IMR-90 (cell line): ENCODE measurements around the gene DNAJB8. TPM values are rescaled to one million over a fixed set of nuclear protein-coding genes. Genes with fewer than 3 reads are reported as not detected.
A peak's percentile ranks its signal among the peaks of the same experiment; 100 is the strongest.

Experiments
- ATAC-seq: fragments of 200-7000 bp; cut with Tn5 transposase; 2 replicates; pipeline ENCODE4 v1.9.1; 2020; ENCODE audit warnings: low read depth, mild to moderate bottlenecking, moderate library complexity
- BruUV-seq: library from RNA; stranded (reverse); fragments of 400-500 nt; replicated peaks from 2 replicates; lab custom pipeline; 2021; lab: Mats Ljungman, UMichigan
- CTCF ChIA-PET: fragments of 300-600 bp; formaldehyde crosslinking; extraction: SDS; loops from one replicate; lab custom pipeline; 2021; ENCODE audit warnings: antibody characterized with exemption; lab: Yijun Ruan, JAX
- POLR2A ChIA-PET: fragments of 300-600 bp; sonication (Branson Sonifier 250); formaldehyde crosslinking; loops from one replicate; lab custom pipeline; 2022; ENCODE audit warnings: antibody characterized with exemption; ENCODE audit not compliant: unreplicated experiment; lab: Charles Lee
- DNase-seq: peaks from one replicate; pipeline ENCODE4 v3.0.0; 2013
- H2AFZ ChIP-seq: replicated peaks from 2 replicates; pipeline ENCODE3; 2013; ENCODE audit warnings: low read length, mild to moderate bottlenecking; ENCODE audit not compliant: poor library complexity
- H2AK5ac ChIP-seq: 2 replicates; pipeline ENCODE4 v1.6.1; 2013; ENCODE audit warnings: low read depth, low read length, inconsistent platforms
- H2AK9ac ChIP-seq: replicated peaks from 2 replicates; pipeline ENCODE3; 2013; ENCODE audit warnings: mild to moderate bottlenecking, low read depth, low read length, moderate library complexity; ENCODE audit not compliant: poor library complexity
- H2BK120ac ChIP-seq: 2 replicates; pipeline ENCODE4 v1.6.1; 2013; ENCODE audit warnings: low read depth, low read length, inconsistent platforms
- H2BK15ac ChIP-seq: 3 replicates; pipeline ENCODE4 v1.6.1; 2013; ENCODE audit warnings: low read depth, low read length, inconsistent platforms
- H2BK20ac ChIP-seq: 2 replicates; pipeline ENCODE4 v1.6.1; 2013; ENCODE audit warnings: low read depth, mild to moderate bottlenecking, inconsistent platforms, low read length, moderate library complexity
- H2BK5ac ChIP-seq: 2 replicates; pipeline ENCODE4 v1.6.1; 2013; ENCODE audit warnings: mild to moderate bottlenecking, low read depth, low read length, inconsistent platforms; ENCODE audit not compliant: poor library complexity, severe bottlenecking
- H3K14ac ChIP-seq: replicated peaks from 2 replicates; pipeline ENCODE4 v1.6.1; 2013; ENCODE audit warnings: low read depth, low read length, inconsistent platforms
- H3K18ac ChIP-seq: 2 replicates; pipeline ENCODE4 v1.6.1; 2013; ENCODE audit warnings: low read depth, low read length, control low read depth
- H3K23ac ChIP-seq: 2 replicates; pipeline ENCODE4 v1.6.1; 2013; ENCODE audit warnings: low read depth, low read length, inconsistent platforms
- H3K27ac ChIP-seq: 2 replicates; pipeline ENCODE4 v1.5.1; 2013; ENCODE audit warnings: mild to moderate bottlenecking, control low read depth, low read length; ENCODE audit not compliant: insufficient read depth
- H3K27me3 ChIP-seq: 2 replicates; pipeline ENCODE4 v1.6.1; 2013; ENCODE audit warnings: low read length; ENCODE audit not compliant: control insufficient read depth, insufficient read depth
- H3K36me3 ChIP-seq: 2 replicates; pipeline ENCODE4 v1.6.1; 2013; ENCODE audit warnings: low read length, mixed read lengths; ENCODE audit not compliant: control insufficient read depth, insufficient read depth
- H3K4ac ChIP-seq: 2 replicates; pipeline ENCODE4 v1.6.1; 2013; ENCODE audit warnings: low read depth, low read length, inconsistent platforms
- H3K4me1 ChIP-seq: 2 replicates; pipeline ENCODE4 v1.6.1; 2013; ENCODE audit warnings: low read length, mixed read lengths; ENCODE audit not compliant: control insufficient read depth, insufficient read depth
- H3K4me2 ChIP-seq: 2 replicates; pipeline ENCODE4 v1.6.1; 2013; ENCODE audit warnings: low read depth, mild to moderate bottlenecking, control low read depth, low read length, moderate library complexity
- H3K4me3 ChIP-seq: 2 replicates; pipeline ENCODE4 v1.5.1; 2013; ENCODE audit warnings: low read depth, mild to moderate bottlenecking, control low read depth, low read length, moderate library complexity; ENCODE audit not compliant: insufficient read depth
- H3K56ac ChIP-seq: 2 replicates; pipeline ENCODE4 v1.6.1; 2013; ENCODE audit warnings: low read length, inconsistent platforms; ENCODE audit not compliant: insufficient read depth; ENCODE audit errors: extremely low read depth
- H3K79me1 ChIP-seq, 2 experiments: 2 replicates each; pipeline ENCODE4 v1.6.1; 2013; ENCODE audit warnings: low read length in 2 of 2, inconsistent platforms in 1 of 2, low read depth in 1 of 2
- H3K9ac ChIP-seq: 2 replicates; pipeline ENCODE4 v1.6.1; 2013; ENCODE audit warnings: low read depth, low read length, control low read depth
- H3K9me1 ChIP-seq: 2 replicates; pipeline ENCODE4 v1.6.1; 2013; ENCODE audit warnings: low read length, inconsistent platforms; ENCODE audit not compliant: insufficient read depth
- H3K9me3 ChIP-seq: 2 replicates; pipeline ENCODE4 v1.6.1; 2013; ENCODE audit warnings: low read length; ENCODE audit not compliant: control insufficient read depth, insufficient read depth
- H4K20me1 ChIP-seq: 2 replicates; pipeline ENCODE4 v1.6.1; 2013; ENCODE audit warnings: low read length, inconsistent platforms; ENCODE audit not compliant: insufficient read depth
- H4K5ac ChIP-seq: 2 replicates; pipeline ENCODE4 v1.6.1; 2013; ENCODE audit warnings: mild to moderate bottlenecking, low read depth, low read length, control low read depth
- H4K8ac ChIP-seq, 2 experiments: 2 replicates each; pipeline ENCODE4 v1.6.1; 2013; ENCODE audit warnings: low read depth in 2 of 2, low read length in 2 of 2, control low read depth in 1 of 2, inconsistent platforms in 1 of 2
- H4K91ac ChIP-seq: 2 replicates; pipeline ENCODE4 v1.6.1; 2013; ENCODE audit warnings: low read depth, low read length, inconsistent platforms; ENCODE audit not compliant: insufficient read depth
- BHLHE40 ChIP-seq: fragments of 150-350 bp; IDR thresholded peaks from 2 replicates; pipeline ENCODE4 v1.6.1; 2016; ENCODE audit warnings: mild to moderate bottlenecking, low read depth, low read length
- CHD1 ChIP-seq: IDR thresholded peaks from 2 replicates; pipeline ENCODE4 v1.6.1; 2012; ENCODE audit warnings: low read depth, low read length, improper control_type of control experiment
- CTCF ChIP-seq: conservative IDR thresholded peaks from 2 replicates; pipeline ENCODE4 v1.5.1; 2012; ENCODE audit warnings: mild to moderate bottlenecking, low read depth, low read length, improper control_type of control experiment
- FOS ChIP-seq: fragments of 150-350 bp; IDR thresholded peaks from 2 replicates; pipeline ENCODE4 v1.6.1; 2016; ENCODE audit warnings: low read depth, low read length
- MAFK ChIP-seq: IDR thresholded peaks from 2 replicates; pipeline ENCODE4 v1.6.1; 2012; ENCODE audit warnings: low read depth, low read length, improper control_type of control experiment
- MAZ ChIP-seq: IDR thresholded peaks from 2 replicates; pipeline ENCODE4 v1.6.1; 2012; ENCODE audit warnings: low read depth, mild to moderate bottlenecking, low read length, improper control_type of control experiment, moderate library complexity, borderline replicate concordance
- MXI1 ChIP-seq: IDR thresholded peaks from 2 replicates; pipeline ENCODE4 v1.6.1; 2012; ENCODE audit warnings: low read depth, mild to moderate bottlenecking, low read length, moderate library complexity, borderline replicate concordance
- NFE2L2 ChIP-seq: fragments of 150-350 bp; IDR thresholded peaks from 2 replicates; pipeline ENCODE4 v1.6.1; 2016; ENCODE audit warnings: low read depth, mild to moderate bottlenecking, low read length
- POLR2A ChIP-seq: IDR thresholded peaks from 2 replicates; pipeline ENCODE4 v1.6.1; 2012; ENCODE audit warnings: mild to moderate bottlenecking, low read depth, low read length
- RAD21 ChIP-seq: IDR thresholded peaks from 2 replicates; pipeline ENCODE4 v1.6.1; 2012; ENCODE audit warnings: low read length, improper control_type of control experiment
- RCOR1 ChIP-seq: IDR thresholded peaks from 2 replicates; pipeline ENCODE4 v1.6.1; 2012; ENCODE audit warnings: mild to moderate bottlenecking, low read length, improper control_type of control experiment; ENCODE audit not compliant: insufficient replicate concordance
- RFX5 ChIP-seq: IDR thresholded peaks from 2 replicates; pipeline ENCODE4 v1.8.0; 2012; ENCODE audit warnings: low read depth, mild to moderate bottlenecking, low read length, moderate library complexity
- SMC3 ChIP-seq: fragments of 150-350 bp; IDR thresholded peaks from 2 replicates; pipeline ENCODE4 v1.6.1; 2016; ENCODE audit warnings: low read depth, mild to moderate bottlenecking, antibody characterized with exemption, low read length, moderate library complexity
- WGBS, 2 experiments: methylation state at CpG; one replicate each; pipeline versions ENCODE4 v1.1.5 to v1.1.7; 2013; ENCODE audit warnings: missing lambda C conversion rate in 2 of 2; ENCODE audit not compliant: insufficient read length in 1 of 2; ENCODE audit errors: extremely low coverage in 2 of 2; 5-methylcytosine and 5-hydroxymethylcytosine counted together
- dilution Hi-C: fragments of 300-500 bp; cut with HindIII; formaldehyde crosslinking; loops from one replicate; pipeline ENCODE4 v1.14.3; 2018; ENCODE audit warnings: low sequenced_read_pairs; ENCODE audit not compliant: unreplicated experiment
- in situ Hi-C: fragments of 300-500 bp; cut with MboI; formaldehyde crosslinking; loops from 3 replicates; pipeline ENCODE4 v1.14.3; 2019; ENCODE audit warnings: low sequenced_read_pairs, inconsistent platforms, mixed read lengths
- intact Hi-C: fragments of 100-400 bp; cut with micrococcal nuclease; formaldehyde crosslinking; loops from 2 replicates; pipeline ENCODE4 v1.10.0; 2022
- polyA plus RNA-seq, 3 experiments: library from polyadenylated mRNA; depleted of rRNA; stranded (reverse); fragments of >200 nt; gene quantifications; 2 replicates each; pipeline ENCODE4 v1.2.3, GENCODE V29; 2012; ENCODE audit warnings: low replicate concordance in 1 of 3
- total RNA-seq: library from RNA; depleted of rRNA; stranded (reverse); fragments of >200 nt; gene quantifications from 2 replicates; pipeline ENCODE4 v1.2.3, GENCODE V29; 2012

DNAJB8 gene
- total and polyA plus RNA-seq, 2 of the 4 experiments (the other 2 are of a cell fraction), result not detected

DNA sequence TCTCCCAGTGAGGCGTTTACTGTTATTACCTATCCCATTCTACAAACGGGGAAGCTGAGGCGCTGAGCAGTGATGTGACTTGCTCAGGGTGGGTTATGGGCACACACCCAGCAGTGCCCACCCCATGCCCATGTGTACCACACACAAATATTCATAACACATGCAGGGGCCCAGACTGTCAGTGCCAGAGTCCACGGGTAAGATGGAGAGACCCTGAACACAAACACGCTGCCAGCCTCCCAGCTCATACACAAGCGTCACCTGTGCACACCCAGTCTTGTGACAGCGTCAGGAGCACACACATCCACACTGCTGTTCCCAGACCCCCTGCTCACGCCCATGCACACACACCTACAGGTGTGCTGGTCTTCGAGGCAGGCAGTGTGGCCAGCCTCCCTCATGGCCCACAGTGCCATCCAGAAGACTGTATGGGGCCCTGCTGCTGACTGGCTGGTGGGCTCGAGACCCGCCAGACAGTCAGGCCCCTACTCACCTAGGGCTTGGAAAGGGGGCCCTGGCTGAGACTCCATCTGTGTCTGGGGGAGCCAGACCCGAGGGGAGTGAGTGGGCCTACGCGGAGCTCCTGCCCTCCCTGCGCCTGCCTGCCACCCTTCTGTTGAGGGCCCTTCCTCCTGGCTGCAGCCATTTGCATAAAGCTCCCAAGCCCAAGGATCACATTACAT lies 39.4 kb downstream of the DNAJB8 start (continued):
- TF ChIP-seq RFX5, result no peak

- Histone ChIP-seq H2AK9ac (peak overlapping the region; percentile 85), H4K5ac (no peak overlapping the region), H3K9me1 (no peaks in the 10 kb centered on the region), H3K4me2 (peak overlapping the region; percentile 95), H3K9me3 (no peaks in the 10 kb centered on the region), H4K8ac (no peak overlapping the region), H2BK120ac (no peak overlapping the region), H3K4me3 (no peak overlapping the region), H2AFZ (peak overlapping the region; percentile 77), H3K4ac (no peak overlapping the region), H3K9ac (0 out of 2 replicates have a peak overlapping the region, but pooled peaks have one; percentile 38), H3K23ac (no peak overlapping the region), H3K27me3 (peaks cover 22% of the 10 kb centered on the region), H3K18ac (no peak overlapping the region), H2BK15ac (no peak overlapping the region), H2BK20ac (no peak overlapping the region), H4K91ac (no peak overlapping the region), H3K4me1 (no peaks in the 10 kb centered on the region; the same call in 1 of the 2 replicates), H4K20me1 (no peaks in the 10 kb centered on the region; the same call in 1 of the 2 replicates), H3K14ac (no peak overlapping the region), H3K36me3 (no peaks in the 10 kb centered on the region), H3K27ac (no peak overlapping the region), H2BK5ac (no peak overlapping the region), H3K56ac (no peak overlapping the region), H3K79me1 (no peaks in the 10 kb centered on the region), H2AK5ac (no peak overlapping the region)
- WGBS, 2 experiments, result 2% methylated on average over 25 of the region's 66 CpGs; no CpG with 5 or more reads in 1 of the 2 experiments
- in situ Hi-C loops, result no loop called here
- no TSS peak for BruUV-seq
- dilution Hi-C loops, result no loop called here
- intact Hi-C loops, result loop anchor here (1.0 to 5.0 kb wide), 5 partner anchors 71 to 331 kb away; no protein-coding TSS in a partner anchor
- POLR2A ChIA-PET, result no interaction called here
- DNase-seq (no peak), ATAC-seq (peak; percentile 98)
- CTCF ChIA-PET, result interaction anchor here (0.6 to 2.4 kb wide), 8 partner anchors 8 to 183 kb away, joined by 3 to 10 read pairs (median 4); no protein-coding TSS in a partner anchor
- TF ChIP-seq SMC3 (peak; percentile 94), FOS (no peak), RCOR1 (peak; percentile 8), POLR2A (no peak), NFE2L2 (no peak), MAFK (no peak), MAZ (peak; percentile 83), RFX5 (no peak), BHLHE40 (no peak), CHD1 (no peak), RAD21 (peak; percentile 94), CTCF (peak; percentile 94), MXI1 (no peak)
These were observed 40.4 kb downstream of the DNAJB8 start for GRCh38 chr3:128426128-128426921.
